WTC11 (cell line): ENCODE data around the gene KCNA1.

Source experiments
- CTCF ChIP-seq: fragments of 200-600 bp; IDR thresholded peaks from 2 replicates; pipeline ENCODE4 v1.8.0; 2022; ENCODE audit warnings: antibody characterized with exemption
- FOXJ3 ChIP-seq: sonication (generic); formaldehyde crosslinking; IDR thresholded peaks from 2 replicates; pipeline ENCODE4 v1.9.0; 2021; ENCODE audit warnings: missing genetic modification reagents, mild to moderate bottlenecking, borderline replicate concordance
- STAT6 ChIP-seq: sonication (generic); formaldehyde crosslinking; conservative IDR thresholded peaks from 2 replicates; pipeline ENCODE4 v1.8.1; 2023; ENCODE audit warnings: mild to moderate bottlenecking, low read depth, missing genetic modification reagents, moderate library complexity
- ZNF232 ChIP-seq: sonication (generic); formaldehyde crosslinking; IDR thresholded peaks from 2 replicates; pipeline ENCODE4 v1.8.0; 2022; ENCODE audit warnings: mild to moderate bottlenecking, missing genetic modification reagents
- TF ChIP-seq, protein P1 (sequence below): sonication (generic); formaldehyde crosslinking; IDR thresholded peaks from 2 replicates; pipeline ENCODE4 v1.8.1; 2022; ENCODE audit warnings: low read depth, missing genetic modification reagents, borderline replicate concordance
- TF ChIP-seq, protein P2 (sequence below): sonication (generic); formaldehyde crosslinking; IDR thresholded peaks from 2 replicates; pipeline ENCODE4 v1.8.0; 2022; ENCODE audit warnings: missing genetic modification reagents

DNA sequence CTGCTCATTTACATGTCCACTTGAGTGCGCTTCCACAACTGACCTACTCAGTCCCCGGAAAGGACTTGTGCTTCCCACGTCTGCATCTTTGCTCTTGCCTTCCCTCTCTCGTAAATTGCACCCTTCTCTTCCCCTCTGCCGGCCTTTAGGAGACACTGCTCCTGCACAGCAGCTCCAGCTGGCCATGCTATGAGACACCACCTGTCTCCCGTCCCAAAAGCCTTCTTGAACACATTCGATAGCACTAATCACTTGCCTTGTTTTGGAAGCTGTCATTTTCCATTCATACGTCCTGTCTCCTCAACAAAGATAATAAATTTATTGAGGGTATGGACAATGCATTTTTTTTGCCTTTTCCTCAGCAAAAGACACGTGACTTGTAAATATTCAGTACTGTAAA, 15.7 kb upstream of the KCNA1 start:
- TF ChIP-seq STAT6 (CRISPR knock-in tag) (no peak), ZNF232 (CRISPR knock-in tag) (no peak), CTCF (no peak), FOXJ3 (CRISPR knock-in tag) (no peak)
- TF ChIP-seq, protein P1, sequence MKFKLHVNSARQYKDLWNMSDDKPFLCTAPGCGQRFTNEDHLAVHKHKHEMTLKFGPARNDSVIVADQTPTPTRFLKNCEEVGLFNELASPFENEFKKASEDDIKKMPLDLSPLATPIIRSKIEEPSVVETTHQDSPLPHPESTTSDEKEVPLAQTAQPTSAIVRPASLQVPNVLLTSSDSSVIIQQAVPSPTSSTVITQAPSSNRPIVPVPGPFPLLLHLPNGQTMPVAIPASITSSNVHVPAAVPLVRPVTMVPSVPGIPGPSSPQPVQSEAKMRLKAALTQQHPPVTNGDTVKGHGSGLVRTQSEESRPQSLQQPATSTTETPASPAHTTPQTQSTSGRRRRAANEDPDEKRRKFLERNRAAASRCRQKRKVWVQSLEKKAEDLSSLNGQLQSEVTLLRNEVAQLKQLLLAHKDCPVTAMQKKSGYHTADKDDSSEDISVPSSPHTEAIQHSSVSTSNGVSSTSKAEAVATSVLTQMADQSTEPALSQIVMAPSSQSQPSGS (CRISPR knock-in tag) = no peak
- TF ChIP-seq, protein P2, sequence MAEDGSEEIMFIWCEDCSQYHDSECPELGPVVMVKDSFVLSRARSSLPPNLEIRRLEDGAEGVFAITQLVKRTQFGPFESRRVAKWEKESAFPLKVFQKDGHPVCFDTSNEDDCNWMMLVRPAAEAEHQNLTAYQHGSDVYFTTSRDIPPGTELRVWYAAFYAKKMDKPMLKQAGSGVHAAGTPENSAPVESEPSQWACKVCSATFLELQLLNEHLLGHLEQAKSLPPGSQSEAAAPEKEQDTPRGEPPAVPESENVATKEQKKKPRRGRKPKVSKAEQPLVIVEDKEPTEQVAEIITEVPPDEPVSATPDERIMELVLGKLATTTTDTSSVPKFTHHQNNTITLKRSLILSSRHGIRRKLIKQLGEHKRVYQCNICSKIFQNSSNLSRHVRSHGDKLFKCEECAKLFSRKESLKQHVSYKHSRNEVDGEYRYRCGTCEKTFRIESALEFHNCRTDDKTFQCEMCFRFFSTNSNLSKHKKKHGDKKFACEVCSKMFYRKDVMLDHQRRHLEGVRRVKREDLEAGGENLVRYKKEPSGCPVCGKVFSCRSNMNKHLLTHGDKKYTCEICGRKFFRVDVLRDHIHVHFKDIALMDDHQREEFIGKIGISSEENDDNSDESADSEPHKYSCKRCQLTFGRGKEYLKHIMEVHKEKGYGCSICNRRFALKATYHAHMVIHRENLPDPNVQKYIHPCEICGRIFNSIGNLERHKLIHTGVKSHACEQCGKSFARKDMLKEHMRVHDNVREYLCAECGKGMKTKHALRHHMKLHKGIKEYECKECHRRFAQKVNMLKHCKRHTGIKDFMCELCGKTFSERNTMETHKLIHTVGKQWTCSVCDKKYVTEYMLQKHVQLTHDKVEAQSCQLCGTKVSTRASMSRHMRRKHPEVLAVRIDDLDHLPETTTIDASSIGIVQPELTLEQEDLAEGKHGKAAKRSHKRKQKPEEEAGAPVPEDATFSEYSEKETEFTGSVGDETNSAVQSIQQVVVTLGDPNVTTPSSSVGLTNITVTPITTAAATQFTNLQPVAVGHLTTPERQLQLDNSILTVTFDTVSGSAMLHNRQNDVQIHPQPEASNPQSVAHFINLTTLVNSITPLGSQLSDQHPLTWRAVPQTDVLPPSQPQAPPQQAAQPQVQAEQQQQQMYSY (CRISPR knock-in tag) = no peak
